ENCODE measurements around the gene ANGPT4. TPM values are rescaled to one million over a fixed set of nuclear protein-coding genes. Genes with fewer than 3 reads are reported as not detected.

The ANGPT4 gene
- total and polyA plus RNA-seq, 9 of the 15 experiments (the other 6 are each of a cell fraction or from before 2014, with no cell fraction given) = not detected

DNA sequence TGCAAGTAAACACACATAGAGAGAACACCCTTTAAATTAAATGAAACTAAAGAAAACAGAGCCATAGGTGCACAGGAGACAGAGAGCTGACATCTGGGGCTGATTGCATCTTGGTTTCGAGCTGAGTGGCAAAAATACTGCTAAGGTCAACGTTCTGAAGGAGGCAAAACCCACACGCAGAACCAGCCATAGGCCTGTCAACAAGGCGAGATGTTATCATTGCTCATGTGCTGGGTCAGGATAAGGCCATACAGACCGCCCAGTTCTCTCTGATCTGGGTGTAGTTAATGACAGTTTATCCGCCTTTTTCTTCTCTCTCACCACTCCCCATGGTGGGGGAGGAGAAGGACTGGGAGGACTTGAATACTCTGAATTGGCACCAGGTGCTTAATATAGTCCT is 87.1 kb downstream of the ANGPT4 start (continued):
- TF ChIP-seq ZNF263 (CRISPR knock-in tag; IDR thresholded peaks at IDR 0.05; ENCODE audit: borderline replicate concordance) = no peak; the same call in 1 of the 2 replicates
- TF ChIP-seq, protein P1, sequence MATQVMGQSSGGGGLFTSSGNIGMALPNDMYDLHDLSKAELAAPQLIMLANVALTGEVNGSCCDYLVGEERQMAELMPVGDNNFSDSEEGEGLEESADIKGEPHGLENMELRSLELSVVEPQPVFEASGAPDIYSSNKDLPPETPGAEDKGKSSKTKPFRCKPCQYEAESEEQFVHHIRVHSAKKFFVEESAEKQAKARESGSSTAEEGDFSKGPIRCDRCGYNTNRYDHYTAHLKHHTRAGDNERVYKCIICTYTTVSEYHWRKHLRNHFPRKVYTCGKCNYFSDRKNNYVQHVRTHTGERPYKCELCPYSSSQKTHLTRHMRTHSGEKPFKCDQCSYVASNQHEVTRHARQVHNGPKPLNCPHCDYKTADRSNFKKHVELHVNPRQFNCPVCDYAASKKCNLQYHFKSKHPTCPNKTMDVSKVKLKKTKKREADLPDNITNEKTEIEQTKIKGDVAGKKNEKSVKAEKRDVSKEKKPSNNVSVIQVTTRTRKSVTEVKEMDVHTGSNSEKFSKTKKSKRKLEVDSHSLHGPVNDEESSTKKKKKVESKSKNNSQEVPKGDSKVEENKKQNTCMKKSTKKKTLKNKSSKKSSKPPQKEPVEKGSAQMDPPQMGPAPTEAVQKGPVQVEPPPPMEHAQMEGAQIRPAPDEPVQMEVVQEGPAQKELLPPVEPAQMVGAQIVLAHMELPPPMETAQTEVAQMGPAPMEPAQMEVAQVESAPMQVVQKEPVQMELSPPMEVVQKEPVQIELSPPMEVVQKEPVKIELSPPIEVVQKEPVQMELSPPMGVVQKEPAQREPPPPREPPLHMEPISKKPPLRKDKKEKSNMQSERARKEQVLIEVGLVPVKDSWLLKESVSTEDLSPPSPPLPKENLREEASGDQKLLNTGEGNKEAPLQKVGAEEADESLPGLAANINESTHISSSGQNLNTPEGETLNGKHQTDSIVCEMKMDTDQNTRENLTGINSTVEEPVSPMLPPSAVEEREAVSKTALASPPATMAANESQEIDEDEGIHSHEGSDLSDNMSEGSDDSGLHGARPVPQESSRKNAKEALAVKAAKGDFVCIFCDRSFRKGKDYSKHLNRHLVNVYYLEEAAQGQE (IDR thresholded peaks at IDR 0.05; ENCODE audit: borderline replicate concordance) = peak; percentile 50; the same call in 1 of the 2 replicates
- TF ChIP-seq, protein P1 (CRISPR knock-in tag; IDR thresholded peaks at IDR 0.05; ENCODE audit: low read depth) = no peak
- peak; percentile 90 for TF ChIP-seq NCOR1 (IDR thresholded peaks at IDR 0.05)
- peak; percentile 40 for TF ChIP-seq RBBP5 (IDR thresholded peaks at IDR 0.05; ENCODE audit: borderline replicate concordance, insufficient read depth, low read length, poor library complexity, severe bottlenecking)
- peak in 1 of 2 experiments; percentile 67; a peak in 1 of 3 replicates for TF ChIP-seq CBX3 (IDR thresholded peaks at IDR 0.05; ENCODE audit: borderline replicate concordance in 1 of 2, low read length in 2 of 2)
- no peak for TF ChIP-seq SMAD2 (IDR thresholded peaks at IDR 0.05; ENCODE audit: low read depth, low read length)
- no peak for TF ChIP-seq HEY1 (CRISPR knock-in tag; IDR thresholded peaks at IDR 0.05; ENCODE audit: borderline replicate concordance)
- peak; percentile 78 for TF ChIP-seq BCOR (IDR thresholded peaks at IDR 0.05)
- no peak for TF ChIP-seq IRF2 (CRISPR knock-in tag; IDR thresholded peaks at IDR 0.05)
- TF ChIP-seq FOXJ3 (CRISPR knock-in tag; IDR thresholded peaks at IDR 0.05) = no peak
- peak; percentile 50 to 79; a peak in 2 of 4 replicates for TF ChIP-seq MAZ (CRISPR knock-in tag; conservative IDR thresholded peaks at IDR 0.05 in 1 of 2, IDR thresholded peaks at IDR 0.05 in 1 of 2)
- TF ChIP-seq ZEB2 (IDR thresholded peaks at IDR 0.05) = peak; percentile 79
- TF ChIP-seq, protein P2, sequence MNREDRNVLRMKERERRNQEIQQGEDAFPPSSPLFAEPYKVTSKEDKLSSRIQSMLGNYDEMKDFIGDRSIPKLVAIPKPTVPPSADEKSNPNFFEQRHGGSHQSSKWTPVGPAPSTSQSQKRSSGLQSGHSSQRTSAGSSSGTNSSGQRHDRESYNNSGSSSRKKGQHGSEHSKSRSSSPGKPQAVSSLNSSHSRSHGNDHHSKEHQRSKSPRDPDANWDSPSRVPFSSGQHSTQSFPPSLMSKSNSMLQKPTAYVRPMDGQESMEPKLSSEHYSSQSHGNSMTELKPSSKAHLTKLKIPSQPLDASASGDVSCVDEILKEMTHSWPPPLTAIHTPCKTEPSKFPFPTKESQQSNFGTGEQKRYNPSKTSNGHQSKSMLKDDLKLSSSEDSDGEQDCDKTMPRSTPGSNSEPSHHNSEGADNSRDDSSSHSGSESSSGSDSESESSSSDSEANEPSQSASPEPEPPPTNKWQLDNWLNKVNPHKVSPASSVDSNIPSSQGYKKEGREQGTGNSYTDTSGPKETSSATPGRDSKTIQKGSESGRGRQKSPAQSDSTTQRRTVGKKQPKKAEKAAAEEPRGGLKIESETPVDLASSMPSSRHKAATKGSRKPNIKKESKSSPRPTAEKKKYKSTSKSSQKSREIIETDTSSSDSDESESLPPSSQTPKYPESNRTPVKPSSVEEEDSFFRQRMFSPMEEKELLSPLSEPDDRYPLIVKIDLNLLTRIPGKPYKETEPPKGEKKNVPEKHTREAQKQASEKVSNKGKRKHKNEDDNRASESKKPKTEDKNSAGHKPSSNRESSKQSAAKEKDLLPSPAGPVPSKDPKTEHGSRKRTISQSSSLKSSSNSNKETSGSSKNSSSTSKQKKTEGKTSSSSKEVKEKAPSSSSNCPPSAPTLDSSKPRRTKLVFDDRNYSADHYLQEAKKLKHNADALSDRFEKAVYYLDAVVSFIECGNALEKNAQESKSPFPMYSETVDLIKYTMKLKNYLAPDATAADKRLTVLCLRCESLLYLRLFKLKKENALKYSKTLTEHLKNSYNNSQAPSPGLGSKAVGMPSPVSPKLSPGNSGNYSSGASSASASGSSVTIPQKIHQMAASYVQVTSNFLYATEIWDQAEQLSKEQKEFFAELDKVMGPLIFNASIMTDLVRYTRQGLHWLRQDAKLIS (CRISPR knock-in tag; IDR thresholded peaks at IDR 0.05) = 0 out of 2 replicates have a peak, but pooled peaks have one; percentile 41
- TF ChIP-seq HNRNPL (IDR thresholded peaks at IDR 0.05; ENCODE audit: low read depth, low read length) = 0 out of 2 replicates have a peak, but pooled peaks have one; percentile 20

Data from K562 (cell line).